GM18520 (cell line): ENCODE measurements around the gene EP300.
"Not testable (repeated sequence)": the region's sequence is repeated elsewhere in the genome, so short reads cannot be mapped to it uniquely, and the experiment has no call there.

ENCODE experiments used
- ATAC-seq: cut with Tn5 transposase; IDR thresholded peaks from one replicate; pipeline ENCODE4 v1.9.1; 2021; ENCODE audit not compliant: unreplicated experiment

EP300 gene

DNA sequence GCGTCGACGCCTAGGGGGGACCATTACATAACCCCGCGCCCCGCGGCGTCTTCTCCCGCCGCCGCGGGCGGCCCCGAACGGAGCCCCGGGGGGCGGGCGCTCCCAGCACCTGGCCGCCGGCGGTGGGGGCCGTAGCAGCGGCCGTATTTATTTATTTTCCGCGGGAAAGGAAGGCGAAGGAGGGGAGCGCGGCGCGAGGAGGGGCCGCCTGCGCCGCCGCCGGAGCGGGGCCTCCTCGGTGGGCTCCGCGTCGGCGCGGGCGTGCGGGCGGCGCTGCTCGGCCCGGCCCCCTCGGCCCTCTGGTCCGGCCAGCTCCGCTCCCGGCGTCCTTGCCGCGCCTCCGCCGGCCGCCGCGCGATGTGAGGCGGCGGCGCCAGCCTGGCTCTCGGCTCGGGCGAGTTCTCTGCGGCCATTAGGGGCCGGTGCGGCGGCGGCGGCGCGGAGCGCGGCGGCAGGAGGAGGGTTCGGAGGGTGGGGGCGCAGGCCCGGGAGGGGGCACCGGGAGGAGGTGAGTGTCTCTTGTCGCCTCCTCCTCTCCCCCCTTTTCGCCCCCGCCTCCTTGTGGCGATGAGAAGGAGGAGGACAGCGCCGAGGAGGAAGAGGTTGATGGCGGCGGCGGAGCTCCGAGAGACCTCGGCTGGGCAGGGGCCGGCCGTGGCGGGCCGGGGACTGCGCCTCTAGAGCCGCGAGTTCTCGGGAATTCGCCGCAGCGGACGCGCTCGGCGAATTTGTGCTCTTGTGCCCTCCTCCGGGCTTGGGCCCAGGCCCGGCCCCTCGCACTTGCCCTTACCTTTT is at the start of gene EP300:
TSS of gene EP300 (plus strand) at position 570 of the 795 bp plus-strand sequence. CDS start 413 bp downstream, outside the sequence.
- peak; percentile 33 for ATAC-seq

DNA sequence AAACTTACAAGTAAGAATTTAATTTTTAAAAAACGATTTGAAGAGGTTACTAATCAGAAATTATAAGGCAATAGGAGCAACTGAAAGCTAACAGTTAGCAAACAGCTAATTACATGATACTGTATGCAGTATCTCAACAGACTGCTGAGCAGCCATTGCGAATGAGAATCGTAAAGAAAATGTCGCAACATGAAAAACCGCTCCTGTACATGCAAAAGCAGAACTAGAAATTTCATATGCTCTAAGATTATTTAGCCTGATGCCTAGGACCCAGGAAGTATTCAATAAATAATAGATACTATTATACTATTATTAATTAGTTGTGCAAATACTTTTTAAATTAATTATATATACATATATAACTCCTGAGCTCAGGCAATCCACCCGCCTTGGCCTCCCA is 48.7 kb upstream of the EP300 start:
- ATAC-seq, result no peak

- ATAC-seq, result not testable (repeated sequence)
Measured at GRCh38 chr22:41045575-41045974, 46.8 kb upstream of the EP300 start.

GRCh38 chr22:41047801-41048211 is 44.6 kb upstream of the EP300 start:
- ATAC-seq, result no peak

DNA sequence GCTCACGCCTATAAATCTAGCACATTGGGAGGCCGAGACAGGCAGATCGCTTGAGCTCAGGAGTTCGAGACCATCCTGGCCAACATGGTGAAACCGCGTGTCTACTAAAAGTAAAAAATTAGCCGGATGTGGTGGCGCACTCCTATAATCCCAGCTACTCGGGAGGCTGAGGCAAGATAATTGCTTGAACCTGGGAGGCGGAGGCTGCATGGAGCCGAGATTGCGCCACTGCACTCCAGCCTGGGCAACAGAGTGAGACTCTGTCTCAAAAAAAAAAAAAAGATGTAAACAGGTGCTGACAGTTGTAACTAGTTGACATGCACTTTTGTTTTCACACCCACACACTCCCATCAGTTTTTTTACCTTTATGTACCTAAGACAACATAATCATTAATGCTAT is 44.0 kb upstream of the EP300 start:
- ATAC-seq, result not testable (repeated sequence)

GRCh38 chr22:41048791-41049717 is 43.3 kb upstream of the EP300 start:
- no peak for ATAC-seq

GRCh38 chr22:41049795-41050194 is 42.6 kb upstream of the EP300 start:
- not testable (repeated sequence) for ATAC-seq

GRCh38 chr22:41050883-41051282 is 41.5 kb upstream of the EP300 start:
- no peak for ATAC-seq

DNA sequence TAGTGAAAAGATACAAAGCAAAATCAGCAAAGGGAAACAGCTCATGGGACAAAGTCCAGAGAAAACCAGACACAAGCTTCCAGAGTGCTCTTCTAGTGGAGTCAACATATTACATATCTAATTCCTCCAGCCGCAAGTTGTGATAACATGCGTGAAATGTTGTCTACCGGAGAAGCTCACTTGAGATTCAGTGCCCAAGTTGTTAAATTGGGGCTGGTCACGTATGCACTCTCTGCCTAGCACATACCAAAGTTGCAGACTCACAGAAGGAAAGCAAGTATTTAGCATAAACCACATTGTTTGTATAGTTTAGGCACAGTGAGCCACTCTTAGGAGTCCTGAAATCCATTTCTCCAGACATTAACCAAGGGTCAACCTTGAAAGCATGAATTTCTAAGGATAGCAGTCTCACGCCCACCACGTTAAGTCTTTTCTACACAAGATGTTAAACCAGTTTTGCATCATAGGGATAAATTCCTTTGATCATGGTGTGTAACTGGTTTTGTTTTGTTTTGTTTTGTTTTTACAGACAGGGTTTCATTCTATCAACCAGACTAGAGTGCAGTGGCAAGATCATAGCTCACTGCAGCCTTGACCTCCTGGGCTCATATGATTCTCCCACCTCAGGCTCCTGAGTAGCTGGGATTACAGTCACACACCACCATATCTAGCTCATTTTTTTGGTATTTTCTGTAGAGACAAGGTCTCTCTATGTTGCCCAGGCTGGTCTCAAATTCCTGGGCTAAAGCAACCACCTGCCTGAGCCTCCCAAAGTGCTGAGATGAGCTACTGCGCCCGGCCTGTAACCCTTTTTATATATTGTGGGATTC is 39.5 kb upstream of the EP300 start:
- ATAC-seq, result no peak

GRCh38 chr22:41057076-41057475 is 35.3 kb upstream of the EP300 start:
- no peak for ATAC-seq

DNA sequence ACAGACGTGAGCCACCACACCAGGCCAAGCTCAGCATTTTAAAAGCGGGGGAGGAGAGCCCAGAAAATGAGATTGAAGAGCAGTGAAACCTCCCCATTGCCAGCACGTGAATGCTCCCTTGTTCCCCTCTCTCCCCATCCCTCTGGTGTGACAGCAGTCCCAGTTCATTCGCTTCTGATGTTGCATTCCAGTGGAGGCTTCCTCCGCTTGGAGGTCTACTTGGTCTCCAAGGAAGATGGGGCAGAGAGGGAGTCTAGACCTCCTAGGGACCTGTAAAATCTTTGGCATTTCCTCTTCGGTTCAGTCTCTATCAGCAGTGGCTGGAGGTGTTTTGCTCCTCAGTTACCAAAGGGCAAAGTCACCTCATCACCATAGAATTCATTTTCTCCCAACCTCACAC is 30.2 kb upstream of the EP300 start:
- ATAC-seq, result no peak

GRCh38 chr22:41064326-41064725 is 28.1 kb upstream of the EP300 start:
- ATAC-seq, result not testable (repeated sequence)

DNA sequence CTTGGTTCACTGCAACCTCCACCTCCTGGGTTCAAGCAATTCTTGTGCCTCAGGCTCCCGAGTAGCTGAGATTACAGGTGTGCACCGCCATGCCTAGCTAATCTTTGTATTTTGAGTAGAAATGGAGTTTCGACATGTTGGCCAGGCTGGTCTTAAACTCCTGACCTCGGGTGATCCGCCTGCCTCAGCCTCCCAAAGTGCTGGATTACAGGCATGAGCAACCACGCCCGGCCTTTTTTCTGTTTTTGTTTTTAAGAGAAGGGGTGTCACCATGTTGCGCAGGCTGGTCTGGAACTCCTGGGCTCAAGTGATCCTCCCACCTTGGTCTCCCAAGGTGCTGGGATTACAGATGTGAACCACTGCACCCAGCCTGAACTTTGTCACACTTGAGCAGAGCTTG is 26.1 kb upstream of the EP300 start:
- not testable (repeated sequence) for ATAC-seq

GRCh38 chr22:41067968-41068367 is 24.4 kb upstream of the EP300 start:
- ATAC-seq, result not testable (repeated sequence)

- no peak for ATAC-seq
Measured at GRCh38 chr22:41070665-41071331, 21.6 kb upstream of the EP300 start.

DNA sequence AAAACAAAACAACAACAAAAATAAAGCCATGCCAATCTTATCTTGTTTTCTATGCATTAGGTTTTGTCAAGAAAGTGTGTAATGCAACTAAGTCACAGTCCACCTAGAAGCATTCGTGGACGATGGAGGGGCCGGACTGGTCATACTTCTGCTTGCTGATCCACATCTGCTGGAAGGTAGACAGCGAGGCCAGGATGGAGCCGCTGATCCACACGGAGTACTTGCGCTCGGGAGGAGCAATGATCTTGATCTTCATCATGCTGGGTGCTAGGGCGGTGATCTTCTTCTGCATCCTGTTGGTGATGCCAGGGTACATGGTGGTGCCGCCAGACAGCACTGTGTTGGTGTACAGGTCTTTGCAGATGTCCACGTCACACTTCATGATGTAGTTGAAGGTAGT is 18.3 kb upstream of the EP300 start:
- ATAC-seq, result no peak

- ATAC-seq, result no peak
Measured at GRCh38 chr22:41074466-41074865, 17.9 kb upstream of the EP300 start.

GRCh38 chr22:41074941-41075710 is 17.3 kb upstream of the EP300 start:
- no peak for ATAC-seq

- no peak for ATAC-seq
Measured at GRCh38 chr22:41075946-41076345, 16.4 kb upstream of the EP300 start.

- ATAC-seq, result no peak
Measured at GRCh38 chr22:41076857-41077256, 15.5 kb upstream of the EP300 start.
